ENCODE data around the gene KEL. TPM values are rescaled to one million over a fixed set of nuclear protein-coding genes. Genes with fewer than 3 reads are reported as not detected.

The KEL gene
- total RNA-seq, 1 experiment from 2014 or later: 0.91 TPM

- no peaks in the 10 kb centered on the region for H4K20me1 ChIP-seq (ENCODE audit: insufficient read depth)
- H3K4me2 ChIP-seq (ENCODE audit: low read length): no peak overlapping the region
- no peak overlapping the region for H3K27ac ChIP-seq (ENCODE audit: low read depth, low read length)
- RAD21 ChIA-PET (ENCODE audit: low non-redundant PET in 1 of 2, low total read pairs in 2 of 2, uncharacterized antibody in 2 of 2, unreplicated experiment in 2 of 2): no interaction called here
- no peak for TF ChIP-seq POLR2AphosphoS5 (IDR thresholded peaks at IDR 0.05; ENCODE audit: low read depth, low read length)
- TF ChIP-seq ELF1 (IDR thresholded peaks at IDR 0.05; ENCODE audit: borderline replicate concordance, low read depth): no peak
- no peak for TF ChIP-seq EZH2phosphoT487 (IDR thresholded peaks at IDR 0.05; ENCODE audit: borderline replicate concordance)
- TF ChIP-seq YY1 (IDR thresholded peaks at IDR 0.05; ENCODE audit: extremely low read depth, insufficient replicate concordance, low read depth, low read length): no peak
- TF ChIP-seq, protein P1, sequence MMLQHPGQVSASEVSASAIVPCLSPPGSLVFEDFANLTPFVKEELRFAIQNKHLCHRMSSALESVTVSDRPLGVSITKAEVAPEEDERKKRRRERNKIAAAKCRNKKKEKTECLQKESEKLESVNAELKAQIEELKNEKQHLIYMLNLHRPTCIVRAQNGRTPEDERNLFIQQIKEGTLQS (IDR thresholded peaks at IDR 0.05): no peak
- no peak for TF ChIP-seq SRF (IDR thresholded peaks at IDR 0.05; ENCODE audit: low read depth)
- TF ChIP-seq, protein P2, sequence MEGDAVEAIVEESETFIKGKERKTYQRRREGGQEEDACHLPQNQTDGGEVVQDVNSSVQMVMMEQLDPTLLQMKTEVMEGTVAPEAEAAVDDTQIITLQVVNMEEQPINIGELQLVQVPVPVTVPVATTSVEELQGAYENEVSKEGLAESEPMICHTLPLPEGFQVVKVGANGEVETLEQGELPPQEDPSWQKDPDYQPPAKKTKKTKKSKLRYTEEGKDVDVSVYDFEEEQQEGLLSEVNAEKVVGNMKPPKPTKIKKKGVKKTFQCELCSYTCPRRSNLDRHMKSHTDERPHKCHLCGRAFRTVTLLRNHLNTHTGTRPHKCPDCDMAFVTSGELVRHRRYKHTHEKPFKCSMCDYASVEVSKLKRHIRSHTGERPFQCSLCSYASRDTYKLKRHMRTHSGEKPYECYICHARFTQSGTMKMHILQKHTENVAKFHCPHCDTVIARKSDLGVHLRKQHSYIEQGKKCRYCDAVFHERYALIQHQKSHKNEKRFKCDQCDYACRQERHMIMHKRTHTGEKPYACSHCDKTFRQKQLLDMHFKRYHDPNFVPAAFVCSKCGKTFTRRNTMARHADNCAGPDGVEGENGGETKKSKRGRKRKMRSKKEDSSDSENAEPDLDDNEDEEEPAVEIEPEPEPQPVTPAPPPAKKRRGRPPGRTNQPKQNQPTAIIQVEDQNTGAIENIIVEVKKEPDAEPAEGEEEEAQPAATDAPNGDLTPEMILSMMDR (IDR thresholded peaks at IDR 0.05 in 2 of 3, conservative IDR thresholded peaks at IDR 0.05 in 1 of 3; ENCODE audit: borderline replicate concordance in 1 of 3, insufficient read depth in 1 of 3, low read depth in 2 of 3, low read length in 2 of 3): no peak
- TF ChIP-seq, protein P3, sequence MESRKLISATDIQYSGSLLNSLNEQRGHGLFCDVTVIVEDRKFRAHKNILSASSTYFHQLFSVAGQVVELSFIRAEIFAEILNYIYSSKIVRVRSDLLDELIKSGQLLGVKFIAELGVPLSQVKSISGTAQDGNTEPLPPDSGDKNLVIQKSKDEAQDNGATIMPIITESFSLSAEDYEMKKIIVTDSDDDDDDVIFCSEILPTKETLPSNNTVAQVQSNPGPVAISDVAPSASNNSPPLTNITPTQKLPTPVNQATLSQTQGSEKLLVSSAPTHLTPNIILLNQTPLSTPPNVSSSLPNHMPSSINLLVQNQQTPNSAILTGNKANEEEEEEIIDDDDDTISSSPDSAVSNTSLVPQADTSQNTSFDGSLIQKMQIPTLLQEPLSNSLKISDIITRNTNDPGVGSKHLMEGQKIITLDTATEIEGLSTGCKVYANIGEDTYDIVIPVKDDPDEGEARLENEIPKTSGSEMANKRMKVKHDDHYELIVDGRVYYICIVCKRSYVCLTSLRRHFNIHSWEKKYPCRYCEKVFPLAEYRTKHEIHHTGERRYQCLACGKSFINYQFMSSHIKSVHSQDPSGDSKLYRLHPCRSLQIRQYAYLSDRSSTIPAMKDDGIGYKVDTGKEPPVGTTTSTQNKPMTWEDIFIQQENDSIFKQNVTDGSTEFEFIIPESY (IDR thresholded peaks at IDR 0.05; ENCODE audit: extremely low read depth, insufficient replicate concordance, low read length): no peak
- no peak for TF ChIP-seq SP1 (IDR thresholded peaks at IDR 0.05; ENCODE audit: low read depth)
- TF ChIP-seq RAD21 (IDR thresholded peaks at IDR 0.05; ENCODE audit: low read depth): no peak
- no peak for TF ChIP-seq TCF7L2 (IDR thresholded peaks at IDR 0.05; ENCODE audit: borderline replicate concordance, extremely low read depth, insufficient read depth, insufficient read length)
- no peak for TF ChIP-seq FOSL1 (IDR thresholded peaks at IDR 0.05; ENCODE audit: low read depth)
- no peak for TF ChIP-seq POLR2A (IDR thresholded peaks at IDR 0.05; ENCODE audit: borderline replicate concordance, extremely low read depth, insufficient read depth, insufficient read length)
- no peak for TF ChIP-seq EZH2 (IDR thresholded peaks at IDR 0.05)
- H3K27me3 ChIP-seq (ENCODE audit: insufficient read depth, low read length): peaks cover 29% of the 10 kb centered on the region
- H3K4me1 ChIP-seq (ENCODE audit: control insufficient read depth in 1 of 2, insufficient read depth in 2 of 2, low read length in 2 of 2): no peaks in the 10 kb centered on the region
- BruUV-seq (replicated peaks): no TSS peak
- H3K36me3 ChIP-seq (ENCODE audit: control insufficient read depth in 1 of 2, insufficient read depth in 2 of 2, low read length in 2 of 2): no peaks in the 10 kb centered on the region
- no peaks in the 10 kb centered on the region for H3K79me2 ChIP-seq (ENCODE audit: insufficient read depth, low read length)
- H3K4me3 ChIP-seq (replicated peaks in 1 of 2; ENCODE audit: low read depth in 1 of 2, low read length in 2 of 2): no peak overlapping the region
- H2AFZ ChIP-seq (ENCODE audit: low read depth, low read length, poor library complexity, severe bottlenecking): no peak overlapping the region
- ATAC-seq: no peak
- no peak overlapping the region for H3K9ac ChIP-seq (ENCODE audit: low read length)
- intact Hi-C loops (cut with micrococcal nuclease): no loop called here
- CTCF ChIA-PET: no interaction called here
- DNase-seq (ENCODE audit: low read depth, low spot score): no peak
- H3K9me3 ChIP-seq (ENCODE audit: control insufficient read depth in 1 of 2, insufficient read depth in 1 of 2, low read depth in 1 of 2, low read length in 2 of 2): no peaks in the 10 kb centered on the region
- no peaks in the 10 kb centered on the region for H3K9me2 ChIP-seq (ENCODE audit: insufficient read depth)
- POLR2A ChIA-PET: no interaction called here
These were observed 44.7 kb downstream of the KEL start for GRCh38 chr7:142917447-142917846.

Measured in HCT116 (cell line).